Smooth muscle cell (in vitro differentiated cells): ENCODE measurements around the gene SOX9. TPM values are rescaled to one million over a fixed set of nuclear protein-coding genes. Genes with fewer than 3 reads are reported as not detected.

ENCODE experiments used
- DNase-seq: peaks from one replicate; lab custom pipeline; 2025; ENCODE audit not compliant: unreplicated experiment; lab: John Stamatoyannopoulos, UW
- H2AFZ ChIP-seq: fragments of 200-600 bp; sonication (generic); 2 replicates; pipeline ENCODE4 v1.6.0; 2016; ENCODE audit warnings: antibody characterized with exemption, low read depth, mild to moderate bottlenecking
- H3F3A ChIP-seq: fragments of 200-600 bp; sonication (generic); 2 replicates; pipeline ENCODE4 v1.6.0; 2017; ENCODE audit warnings: antibody characterized with exemption, low read depth
- H3K27ac ChIP-seq: fragments of 200-600 bp; sonication (generic); 2 replicates; pipeline ENCODE4 v1.5.1; 2016; ENCODE audit warnings: low read depth, mild to moderate bottlenecking
- H3K27me3 ChIP-seq: fragments of 200-600 bp; sonication (generic); 2 replicates; pipeline ENCODE4 v1.6.1; 2016; ENCODE audit warnings: low read depth, mild to moderate bottlenecking
- H3K36me3 ChIP-seq: fragments of 200-600 bp; sonication (generic); 2 replicates; pipeline ENCODE4 v1.5.1; 2016; ENCODE audit warnings: low read depth
- H3K4me1 ChIP-seq: fragments of 200-600 bp; sonication (generic); 2 replicates; pipeline ENCODE4 v1.5.1; 2016; ENCODE audit warnings: low read depth
- H3K4me2 ChIP-seq: fragments of 200-600 bp; sonication (generic); 2 replicates; pipeline ENCODE4 v1.6.0; 2016; ENCODE audit warnings: mild to moderate bottlenecking
- H3K4me3 ChIP-seq: fragments of 200-600 bp; sonication (generic); 2 replicates; pipeline ENCODE4 v1.5.1; 2016; ENCODE audit warnings: mild to moderate bottlenecking
- H3K79me2 ChIP-seq: fragments of 200-600 bp; sonication (generic); 2 replicates; pipeline ENCODE4 v1.6.0; 2016; ENCODE audit warnings: low read depth, mild to moderate bottlenecking
- H3K9ac ChIP-seq: fragments of 200-600 bp; sonication (generic); 2 replicates; pipeline ENCODE4 v1.6.0; 2016; ENCODE audit warnings: low read depth
- H3K9me3 ChIP-seq: fragments of 200-600 bp; sonication (generic); replicated peaks from 2 replicates; pipeline ENCODE4 v1.5.1; 2016; ENCODE audit warnings: low read depth
- H4K20me1 ChIP-seq: fragments of 200-600 bp; sonication (generic); 2 replicates; pipeline ENCODE4 v1.6.0; 2016; ENCODE audit warnings: low read depth
- whole genome bisulfite sequencing: methylation state at CpG from one replicate; pipeline ENCODE4 v1.1.7; 2016; ENCODE audit warnings: low lambda C conversion rate; 5-methylcytosine and 5-hydroxymethylcytosine counted together
- polyA plus RNA-seq: library from polyadenylated mRNA; unstranded; fragments of >200 nt; fragmentation: Nextera tagmentation; extraction: Ambion mirVana; gene quantifications from 2 replicates; pipeline ENCODE4 v1.2.1, GENCODE V29; 2016
- total RNA-seq: library from RNA; depleted of rRNA; stranded (reverse); fragments of >200 nt; gene quantifications from 2 replicates; pipeline ENCODE4 v1.2.3, GENCODE V29; 2014
- TF ChIP-seq, protein P1 (sequence below): fragments of 200-600 bp; sonication (generic); IDR thresholded peaks from 2 replicates; pipeline ENCODE4 v1.5.1; 2017; ENCODE audit warnings: borderline replicate concordance, mild to moderate bottlenecking, antibody characterized with exemption; ENCODE audit not compliant: insufficient read depth, poor library complexity, severe bottlenecking

Gene SOX9
- total and polyA plus RNA-seq, 2 experiments from 2014 or later, result 19.8 to 26.6 TPM

- H3F3A ChIP-seq, result no peaks in the 10 kb centered on the region
- no peaks in the 10 kb centered on the region for H3K4me1 ChIP-seq
- 91% methylated on average over 10 of the region's 10 CpGs for WGBS
- TF ChIP-seq, protein P1, sequence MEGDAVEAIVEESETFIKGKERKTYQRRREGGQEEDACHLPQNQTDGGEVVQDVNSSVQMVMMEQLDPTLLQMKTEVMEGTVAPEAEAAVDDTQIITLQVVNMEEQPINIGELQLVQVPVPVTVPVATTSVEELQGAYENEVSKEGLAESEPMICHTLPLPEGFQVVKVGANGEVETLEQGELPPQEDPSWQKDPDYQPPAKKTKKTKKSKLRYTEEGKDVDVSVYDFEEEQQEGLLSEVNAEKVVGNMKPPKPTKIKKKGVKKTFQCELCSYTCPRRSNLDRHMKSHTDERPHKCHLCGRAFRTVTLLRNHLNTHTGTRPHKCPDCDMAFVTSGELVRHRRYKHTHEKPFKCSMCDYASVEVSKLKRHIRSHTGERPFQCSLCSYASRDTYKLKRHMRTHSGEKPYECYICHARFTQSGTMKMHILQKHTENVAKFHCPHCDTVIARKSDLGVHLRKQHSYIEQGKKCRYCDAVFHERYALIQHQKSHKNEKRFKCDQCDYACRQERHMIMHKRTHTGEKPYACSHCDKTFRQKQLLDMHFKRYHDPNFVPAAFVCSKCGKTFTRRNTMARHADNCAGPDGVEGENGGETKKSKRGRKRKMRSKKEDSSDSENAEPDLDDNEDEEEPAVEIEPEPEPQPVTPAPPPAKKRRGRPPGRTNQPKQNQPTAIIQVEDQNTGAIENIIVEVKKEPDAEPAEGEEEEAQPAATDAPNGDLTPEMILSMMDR, result no peak
- H3K4me2 ChIP-seq, result no peak overlapping the region
- H4K20me1 ChIP-seq, result no peaks in the 10 kb centered on the region
- DNase-seq, result no peak
- H2AFZ ChIP-seq, result no peak overlapping the region
- no peaks in the 10 kb centered on the region for H3K27me3 ChIP-seq
- no peak overlapping the region for H3K27ac ChIP-seq
- no peak overlapping the region for H3K9ac ChIP-seq
- no peak overlapping the region for H3K4me3 ChIP-seq
- no peaks in the 10 kb centered on the region for H3K36me3 ChIP-seq
- no peaks in the 10 kb centered on the region for H3K9me3 ChIP-seq
- no peaks in the 10 kb centered on the region for H3K79me2 ChIP-seq
These were observed 23.7 kb upstream of the SOX9 start for GRCh38 chr17:72097144-72097543.

DNA sequence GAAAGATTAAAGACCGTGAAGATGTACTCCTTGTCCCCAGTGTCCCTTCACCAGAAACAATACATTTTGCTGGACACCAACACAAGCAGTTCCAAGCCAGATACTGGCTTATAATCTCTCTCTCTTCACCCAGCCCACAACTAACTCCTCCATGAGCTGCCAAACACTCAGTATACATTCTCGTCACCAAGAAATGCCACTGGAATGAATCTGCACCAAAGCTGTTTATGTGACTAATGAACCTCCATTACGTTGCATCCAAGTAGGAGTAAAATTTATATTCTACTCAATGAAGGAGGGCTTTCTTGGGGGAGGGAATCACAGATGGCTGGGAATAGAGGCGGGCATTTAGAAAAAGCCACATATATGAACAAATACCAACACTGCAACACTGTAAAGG is 20.9 kb upstream of the SOX9 start:
- H3K27ac ChIP-seq, result no peak overlapping the region
- no peaks in the 10 kb centered on the region for H3K79me2 ChIP-seq
- H3K9me3 ChIP-seq, result no peaks in the 10 kb centered on the region
- 51% methylated on average over 4 of the region's 4 CpGs for WGBS
- H3K4me2 ChIP-seq, result no peak overlapping the region
- H3K9ac ChIP-seq, result no peak overlapping the region
- H4K20me1 ChIP-seq, result no peaks in the 10 kb centered on the region
- DNase-seq, result no peak
- TF ChIP-seq, protein P1, result no peak
- no peak overlapping the region for H2AFZ ChIP-seq
- H3K4me1 ChIP-seq, result no peaks in the 10 kb centered on the region
- no peaks in the 10 kb centered on the region for H3K36me3 ChIP-seq
- H3K4me3 ChIP-seq, result no peak overlapping the region
- no peaks in the 10 kb centered on the region for H3K27me3 ChIP-seq
- no peaks in the 10 kb centered on the region for H3F3A ChIP-seq

- Histone ChIP-seq H3F3A (no peaks in the 10 kb centered on the region), H3K9me3 (no peaks in the 10 kb centered on the region), H3K36me3 (no peaks in the 10 kb centered on the region), H3K27me3 (no peaks in the 10 kb centered on the region), H2AFZ (no peak overlapping the region), H3K4me2 (no peak overlapping the region), H3K79me2 (no peaks in the 10 kb centered on the region), H3K27ac (no peak overlapping the region), H3K4me1 (no peaks in the 10 kb centered on the region), H3K4me3 (no peak overlapping the region), H4K20me1 (no peaks in the 10 kb centered on the region), H3K9ac (no peak overlapping the region)
- 94% methylated on average over 5 of the region's 5 CpGs for WGBS
- TF ChIP-seq, protein P1, result no peak
- DNase-seq, result no peak
These were observed 20.4 kb upstream of the SOX9 start for GRCh38 chr17:72100470-72100869.

DNA sequence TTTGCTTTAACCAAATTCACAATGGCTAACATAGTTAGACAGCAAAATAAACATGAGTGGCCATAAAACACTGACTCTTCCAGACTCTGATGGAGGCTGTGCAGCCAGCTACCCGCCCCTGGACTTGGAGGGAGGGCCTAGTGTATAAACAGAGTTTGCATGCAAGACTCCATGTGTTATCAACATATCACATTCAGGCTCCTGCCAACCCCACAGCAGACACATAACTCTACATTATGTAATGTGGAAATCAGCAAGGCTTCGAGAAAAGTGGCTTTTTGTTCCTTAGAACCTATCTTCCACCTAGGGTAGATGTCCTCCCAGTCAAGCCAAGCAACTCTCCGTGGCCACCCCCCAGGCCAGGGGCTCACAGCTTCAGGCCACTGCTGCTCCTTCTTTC is 19.3 kb upstream of the SOX9 start:
- Histone ChIP-seq H3K36me3 (no peaks in the 10 kb centered on the region), H3K27ac (no peak overlapping the region), H3K4me3 (no peak overlapping the region), H3K4me1 (no peaks in the 10 kb centered on the region), H3K9me3 (no peaks in the 10 kb centered on the region), H2AFZ (no peak overlapping the region), H3K9ac (no peak overlapping the region), H3F3A (no peaks in the 10 kb centered on the region), H4K20me1 (no peaks in the 10 kb centered on the region), H3K27me3 (no peaks in the 10 kb centered on the region), H3K79me2 (no peaks in the 10 kb centered on the region), H3K4me2 (no peak overlapping the region)
- WGBS, result 65% methylated on average over 3 of the region's 3 CpGs
- no peak for DNase-seq
- TF ChIP-seq, protein P1, result no peak
